Neural progenitor cell (in vitro differentiated cells): ENCODE results near the gene GABRB1.

ENCODE experiments used
- CTCF ChIP-seq: fragments of 200-600 bp; sonication (generic); IDR thresholded peaks from 2 replicates; pipeline ENCODE4 v1.5.1; 2017; ENCODE audit warnings: antibody characterized with exemption, mild to moderate bottlenecking
- EZH2 ChIP-seq: fragments of 200-600 bp; sonication (generic); IDR thresholded peaks from 2 replicates; pipeline ENCODE4 v1.6.1; 2017; ENCODE audit warnings: antibody characterized with exemption, mild to moderate bottlenecking, moderate library complexity

GRCh38 chr4:47373709-47374108, 342.3 kb downstream of the GABRB1 start:
- TF ChIP-seq CTCF (no peak), EZH2 (no peak)
